HG02759 (cell line): ENCODE measurements around the gene FLAD1.
A peak's percentile ranks its signal among the peaks of the same experiment; 100 is the strongest.

Experiments used
- ATAC-seq: cut with Tn5 transposase; IDR thresholded peaks from one replicate; pipeline ENCODE4 v1.9.1; 2021; ENCODE audit warnings: mild to moderate bottlenecking, moderate library complexity; ENCODE audit not compliant: unreplicated experiment

The FLAD1 gene

DNA sequence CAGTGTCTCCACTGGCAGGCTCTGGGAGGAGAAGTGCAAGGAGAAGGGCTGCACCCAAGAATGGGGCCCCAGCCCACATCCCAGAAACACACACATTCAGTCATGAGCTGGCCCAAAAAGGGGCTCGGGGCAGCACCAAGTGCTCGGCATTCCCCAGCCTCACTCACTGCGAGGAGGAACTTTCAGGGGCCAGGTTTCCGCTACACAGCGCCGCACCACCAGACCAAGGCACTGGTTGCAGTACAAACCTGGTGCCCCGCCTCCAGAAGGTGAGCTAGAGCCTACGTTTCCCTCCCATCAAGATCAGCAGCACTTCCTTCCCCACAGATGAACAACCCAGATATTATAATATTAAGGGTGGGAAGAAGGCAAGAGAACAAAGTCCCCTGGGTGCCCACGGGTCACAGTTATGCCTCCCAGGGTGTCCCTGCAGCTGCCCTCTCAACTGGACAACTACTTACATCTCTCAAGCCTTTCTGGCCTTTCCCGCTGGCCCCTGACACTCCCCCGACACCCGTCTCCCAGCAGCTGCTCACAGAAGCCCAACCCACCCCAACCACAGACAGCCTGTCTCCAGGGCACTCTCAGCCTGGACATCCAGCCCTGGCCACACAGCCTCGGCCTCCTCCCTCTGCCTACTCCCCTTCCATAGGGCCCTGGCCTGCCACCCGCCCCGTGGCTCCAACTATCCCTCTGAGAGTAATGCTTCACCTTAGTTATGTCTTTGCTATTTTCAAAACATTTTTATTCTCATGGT, 31.1 kb upstream of the FLAD1 start:
- ATAC-seq: no peak

DNA sequence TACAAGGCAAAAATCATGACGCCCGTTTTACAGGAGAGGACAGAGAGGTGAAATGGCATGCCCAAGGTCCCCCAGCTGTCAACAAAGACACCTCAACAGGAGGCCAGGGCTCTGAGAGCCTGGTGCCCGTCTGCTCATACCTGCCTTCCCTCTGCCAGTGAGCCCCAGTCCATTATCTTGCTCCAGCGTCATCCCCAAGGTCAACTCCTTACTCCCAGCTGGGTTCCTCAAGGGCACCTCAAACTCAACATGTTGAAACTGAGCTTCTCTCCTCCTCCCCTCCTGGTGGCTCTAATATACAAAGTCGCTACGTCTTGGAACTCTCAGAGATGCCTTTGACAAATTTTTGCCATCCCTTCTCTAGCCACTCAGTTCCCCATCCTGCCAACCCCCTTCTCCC, 30.5 kb upstream of the FLAD1 start:
- no peak for ATAC-seq

DNA sequence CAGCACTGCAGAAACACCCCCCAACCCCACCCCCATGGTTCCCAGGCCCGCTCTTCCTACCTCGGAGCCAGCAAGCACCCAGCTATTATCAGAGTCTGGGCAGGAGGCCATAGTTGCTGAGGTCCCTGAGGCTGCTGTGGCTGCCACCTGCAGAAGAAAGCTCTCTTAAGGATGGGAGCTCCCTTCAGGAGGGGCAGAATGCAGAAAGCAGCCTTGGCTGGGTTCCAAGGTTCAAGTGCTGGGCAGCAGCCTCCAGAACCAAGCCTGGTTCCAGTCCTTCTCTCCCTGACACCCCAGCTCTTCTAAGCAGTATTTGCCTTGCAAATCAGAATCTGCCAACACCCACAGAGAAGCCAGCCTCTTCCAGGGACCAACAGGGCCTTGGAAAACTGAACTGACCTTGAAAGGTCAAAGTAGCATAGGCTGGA, 29.5 kb upstream of the FLAD1 start:
- ATAC-seq: no peak

DNA sequence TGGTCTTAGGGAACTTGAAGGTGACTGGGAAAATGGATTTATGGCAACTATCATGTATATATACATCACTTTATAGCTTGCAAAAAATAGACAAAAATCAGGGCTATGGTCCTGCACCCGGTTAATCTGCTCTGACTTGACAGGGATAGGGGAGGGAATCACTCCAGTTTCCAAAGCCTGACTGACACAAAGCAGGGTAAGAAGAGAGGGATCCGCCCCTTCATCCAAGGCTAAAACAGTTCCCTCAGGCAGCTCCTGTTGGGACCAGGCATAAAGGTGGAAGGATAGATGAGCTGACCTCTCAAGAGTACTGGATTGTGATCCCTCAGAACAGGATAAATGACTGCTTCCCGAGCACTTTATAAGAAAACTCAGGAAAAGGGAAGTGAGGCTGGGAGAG, 28.6 kb upstream of the FLAD1 start:
- no peak for ATAC-seq

DNA sequence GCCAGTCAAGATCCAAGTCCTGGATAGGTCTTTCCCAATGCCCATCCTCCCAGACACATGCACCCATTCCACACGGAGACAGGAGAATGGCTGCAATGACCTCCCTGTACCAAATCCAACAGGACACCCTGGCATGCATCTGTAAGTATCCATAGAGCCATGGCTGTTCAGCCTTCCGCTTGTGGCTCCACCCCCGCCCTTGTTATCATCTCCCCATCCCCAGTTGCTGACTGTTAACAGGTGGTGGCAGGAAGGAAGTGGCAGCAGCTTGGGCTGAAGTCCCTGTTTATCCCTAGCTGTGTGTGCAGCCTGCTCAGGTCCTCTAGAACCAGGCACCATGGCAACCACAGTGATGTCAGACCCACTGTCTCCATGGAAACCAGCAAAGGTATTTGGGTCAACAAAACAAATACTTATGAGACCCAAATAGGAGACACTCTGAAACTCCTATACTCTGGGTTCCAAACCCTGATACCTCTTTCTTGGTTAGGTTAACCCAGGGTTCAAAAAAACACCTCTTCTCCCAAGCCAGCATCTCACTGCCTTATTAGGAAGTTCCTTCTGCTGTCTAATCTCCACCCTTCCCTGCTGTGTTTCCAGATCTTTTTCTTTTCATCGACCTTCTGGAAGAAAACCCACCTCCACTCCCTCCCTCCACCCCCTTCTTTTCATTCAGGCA, 28.0 kb upstream of the FLAD1 start:
- peak; percentile 53 for ATAC-seq

DNA sequence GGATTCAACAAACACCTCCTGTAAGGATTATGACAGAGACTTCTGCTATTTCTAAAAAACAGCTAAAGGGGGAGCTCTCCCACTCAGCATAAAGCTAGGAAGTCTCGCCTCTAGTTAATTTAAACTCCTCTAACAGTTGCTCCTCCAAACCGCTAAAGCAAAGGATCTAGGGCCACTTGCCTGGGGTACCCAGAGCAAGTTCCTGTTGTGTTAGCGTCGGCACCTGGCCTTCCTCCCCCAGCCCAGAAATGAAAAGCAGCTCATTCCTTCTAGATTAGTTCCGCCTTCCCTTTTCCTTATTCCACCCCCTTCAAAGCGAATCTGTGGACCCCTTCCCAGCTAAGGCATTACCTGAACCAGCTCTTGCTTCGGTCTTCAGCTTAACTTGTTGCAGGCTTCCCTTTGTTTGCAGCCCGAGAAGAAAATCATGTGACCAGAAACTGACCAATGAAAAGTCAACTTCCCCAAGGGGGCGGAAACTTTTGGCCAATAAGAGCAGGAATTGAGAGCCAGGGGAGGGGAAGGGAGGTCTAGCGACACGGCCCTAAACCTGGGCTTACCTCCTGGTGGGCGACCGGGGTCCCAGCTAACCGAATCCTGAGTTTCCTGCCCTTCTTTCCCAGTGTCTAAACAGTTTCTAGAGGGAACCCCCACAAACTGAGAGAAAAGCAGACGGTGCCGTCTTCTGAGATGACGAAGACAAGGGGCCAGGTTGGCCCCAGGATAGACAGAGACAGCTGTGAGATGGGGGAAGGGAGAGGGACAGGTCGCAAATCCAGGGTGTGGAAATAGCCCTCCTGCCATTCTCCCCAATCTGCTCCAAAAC, 27.2 kb upstream of the FLAD1 start, which contains the start of gene PBXIP1:
Gene PBXIP1, minus strand, starts transcription at position 382 of the 826 bp plus-strand sequence. CDS start 2,378 bp downstream, outside the sequence.
- peak; percentile 72 for ATAC-seq

DNA sequence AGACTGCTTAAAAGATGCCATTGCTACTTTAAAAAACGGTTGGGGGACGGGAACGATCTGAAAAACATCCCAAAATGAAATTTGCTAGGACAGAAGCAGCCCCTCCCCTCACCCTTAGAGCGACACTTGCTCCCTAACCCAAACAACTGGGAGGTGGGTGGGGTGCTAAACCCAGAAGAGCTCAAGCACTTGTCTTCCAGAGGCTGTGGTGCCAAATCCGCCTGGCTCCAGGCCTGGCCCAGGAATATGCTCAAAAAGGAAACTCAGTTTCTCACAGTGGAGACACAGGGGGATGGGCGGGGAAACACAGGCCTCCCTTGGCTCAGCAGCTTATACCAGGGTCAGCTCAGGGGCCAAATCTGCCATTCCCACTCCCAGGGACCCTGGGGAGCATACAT, 26.6 kb upstream of the FLAD1 start:
- ATAC-seq: no peak

DNA sequence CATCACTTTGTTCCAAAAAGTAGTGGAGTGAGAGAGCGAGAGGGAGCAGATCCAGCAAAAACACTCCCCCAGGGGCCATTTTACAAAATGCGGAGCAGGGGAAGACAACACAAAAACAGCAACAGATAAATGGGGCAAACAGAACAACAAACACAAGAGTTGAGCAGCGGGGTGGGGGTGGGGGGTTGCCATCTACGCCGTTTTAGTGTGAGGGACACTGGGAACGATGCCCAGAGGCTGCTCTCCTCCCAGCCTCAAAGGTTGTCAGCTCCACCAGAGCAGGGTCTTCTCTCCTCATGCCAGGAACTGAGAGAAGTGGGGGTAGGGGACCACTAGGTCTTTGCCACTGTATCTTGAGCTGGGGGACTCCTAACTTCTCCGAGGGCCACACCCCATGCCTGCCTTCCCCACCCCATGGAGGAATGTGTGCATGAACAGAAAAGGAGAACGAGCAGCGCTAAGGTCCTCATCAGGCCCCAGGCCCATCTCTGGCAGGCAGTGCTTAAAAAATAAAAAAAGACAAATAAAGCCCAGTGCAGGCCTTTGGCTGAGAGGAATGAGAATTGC, 26.0 kb upstream of the FLAD1 start:
- no peak for ATAC-seq

DNA sequence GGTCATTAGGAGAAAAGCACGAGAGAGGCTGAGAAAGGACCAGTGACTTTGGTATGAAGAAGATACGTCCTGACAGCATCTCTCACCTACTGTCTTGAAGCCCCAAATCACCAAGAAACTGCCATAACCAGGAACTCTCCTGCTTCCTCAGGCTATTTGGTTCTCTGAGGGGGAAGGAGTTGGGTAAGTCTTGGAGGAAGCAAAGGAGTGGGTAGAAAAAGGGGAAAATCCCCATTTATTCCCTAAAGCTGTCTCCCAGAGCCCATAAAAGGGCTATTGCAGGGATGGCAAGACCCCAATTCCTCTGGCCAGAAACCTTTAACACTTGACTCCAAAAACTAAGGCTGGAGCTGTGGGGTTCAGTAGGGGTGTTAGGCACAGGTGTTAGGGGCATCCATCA, 25.1 kb upstream of the FLAD1 start:
- no peak for ATAC-seq

DNA sequence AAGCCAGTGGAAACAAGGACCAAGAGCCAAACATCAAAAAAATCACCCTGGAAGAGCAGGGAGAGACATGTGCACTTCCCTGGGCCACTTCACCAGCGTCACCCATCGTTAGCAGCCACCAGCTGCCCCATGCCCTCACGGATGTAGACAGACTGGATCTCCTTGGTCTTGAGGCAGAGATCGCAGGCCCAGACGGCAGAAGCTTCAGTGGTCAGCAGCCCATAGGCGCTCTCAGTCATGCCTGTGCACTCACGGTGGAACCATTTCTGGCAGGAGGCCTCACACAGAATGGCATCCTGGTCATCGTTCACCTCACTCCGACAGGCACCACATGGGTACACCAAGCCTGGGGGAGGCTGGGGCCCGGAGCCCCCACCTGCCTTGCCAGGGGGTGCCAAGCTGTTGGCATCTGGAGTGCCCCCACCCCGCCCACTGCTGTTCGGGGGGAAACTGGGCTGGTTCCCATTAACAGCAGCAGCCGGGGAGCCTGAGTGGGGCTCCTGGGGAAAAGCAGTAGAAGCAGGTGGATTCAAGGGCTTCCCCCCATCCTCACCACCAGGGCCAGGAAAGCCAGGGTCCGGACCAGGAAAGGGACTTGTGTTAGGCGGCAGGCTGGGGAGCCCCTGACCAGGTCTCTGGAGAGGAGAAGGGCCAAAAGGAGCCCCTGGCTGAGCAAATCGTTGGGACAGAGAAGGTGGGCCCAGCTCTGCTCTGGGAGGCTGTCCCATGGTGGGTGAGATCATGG, 24.3 kb upstream of the FLAD1 start:
- no peak for ATAC-seq

DNA sequence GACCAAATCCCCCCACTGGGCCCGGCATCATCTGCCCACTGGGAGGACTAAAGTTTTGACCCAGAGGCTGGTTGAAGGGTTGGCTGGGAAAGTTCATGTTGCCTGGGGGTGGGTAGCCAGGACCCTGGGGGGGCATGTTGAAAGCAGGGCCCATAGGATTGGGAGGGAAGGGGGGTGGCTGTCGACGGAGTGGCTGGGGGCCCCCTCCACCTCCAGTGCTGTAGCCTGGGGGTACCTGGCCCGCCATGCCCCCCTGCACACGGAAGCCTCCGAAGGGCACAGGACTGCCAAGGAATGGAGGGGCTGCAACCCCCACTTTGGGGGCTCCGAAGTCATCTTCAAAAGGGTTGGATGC, 23.7 kb upstream of the FLAD1 start:
- ATAC-seq: no peak

DNA sequence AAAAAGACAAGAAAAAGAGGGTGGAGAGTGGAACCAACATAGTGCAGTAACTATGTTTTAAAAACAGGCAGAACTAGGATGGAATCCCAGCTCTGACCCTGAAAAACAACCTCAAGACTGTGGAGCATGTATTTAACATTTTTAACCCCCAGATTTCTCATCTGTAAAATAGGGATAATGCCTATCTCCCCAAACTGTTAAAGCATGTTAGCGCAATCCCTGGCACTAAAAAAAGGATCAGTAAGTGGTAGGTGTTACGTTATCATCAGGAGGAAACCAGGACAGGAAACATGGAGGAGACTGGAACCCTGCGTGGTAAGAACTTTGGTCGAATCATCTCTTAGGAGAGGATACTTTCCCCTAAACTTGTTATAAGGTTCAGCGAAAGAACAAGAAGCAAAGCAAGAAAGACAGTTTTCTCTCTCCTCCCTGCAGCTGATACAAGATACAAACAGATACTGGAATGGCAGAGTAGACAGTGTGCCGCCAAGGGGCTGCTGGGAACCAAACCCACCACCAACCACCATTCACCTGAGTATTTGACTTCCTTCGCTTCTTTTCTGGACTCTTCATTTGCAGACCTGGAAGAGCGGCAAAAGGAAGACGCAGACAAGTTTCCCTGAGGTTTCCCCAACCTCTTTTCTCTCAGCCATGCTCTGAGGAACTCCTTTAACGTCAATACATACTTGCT, 22.6 kb upstream of the FLAD1 start:
- no peak for ATAC-seq

DNA sequence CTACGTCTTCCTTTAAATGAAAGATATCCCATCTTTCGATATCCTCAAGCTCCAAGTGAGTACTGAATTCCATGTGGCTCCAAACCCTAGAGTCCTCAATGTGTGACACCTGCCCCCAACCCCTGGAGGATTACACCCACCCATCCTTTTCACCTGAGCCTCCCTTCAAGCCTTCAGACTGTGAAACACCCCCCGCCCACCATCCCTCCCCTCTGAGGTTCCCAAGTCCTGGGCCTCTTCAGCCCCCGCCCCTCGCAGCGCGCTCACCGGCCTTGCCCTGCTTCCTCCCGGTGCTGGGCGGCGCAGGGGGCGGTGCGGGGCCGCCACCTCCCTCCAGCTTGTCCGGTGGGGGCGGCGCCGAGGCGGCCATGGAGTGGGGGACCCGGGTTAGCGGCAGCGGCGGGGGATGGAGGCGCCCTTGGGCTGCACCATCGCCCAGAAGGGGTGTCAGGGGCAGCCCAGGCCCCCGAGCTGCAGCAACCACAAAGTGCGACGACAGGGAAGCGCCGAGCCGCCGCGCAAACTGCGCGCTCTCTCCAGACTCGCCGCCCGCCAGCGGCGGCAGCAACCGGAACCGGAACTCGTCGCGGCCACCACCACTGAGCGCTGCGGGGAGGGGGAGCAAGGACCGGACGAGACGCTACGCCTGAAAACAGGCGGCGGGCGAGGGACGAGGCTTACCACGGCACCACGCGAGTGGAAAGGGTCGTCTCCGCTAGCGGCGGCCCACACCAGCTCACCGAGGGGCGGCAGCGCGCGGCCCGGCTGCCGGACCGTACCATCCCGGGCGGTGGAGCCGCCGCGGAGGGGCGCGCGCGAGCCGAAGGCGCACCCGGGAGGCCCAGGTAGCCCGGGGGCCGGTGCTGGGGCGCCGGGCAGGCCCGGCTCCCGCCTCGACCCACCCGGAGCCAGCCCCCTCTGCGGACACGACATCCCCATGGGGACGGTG, 21.7 kb upstream of the FLAD1 start, which contains the start of gene PYGO2:
Gene PYGO2, minus strand, starts transcription at position 576 of the 949 bp plus-strand sequence. Its CDS starts 206 bp downstream, at position 370.
- ATAC-seq: peak; percentile 84

DNA sequence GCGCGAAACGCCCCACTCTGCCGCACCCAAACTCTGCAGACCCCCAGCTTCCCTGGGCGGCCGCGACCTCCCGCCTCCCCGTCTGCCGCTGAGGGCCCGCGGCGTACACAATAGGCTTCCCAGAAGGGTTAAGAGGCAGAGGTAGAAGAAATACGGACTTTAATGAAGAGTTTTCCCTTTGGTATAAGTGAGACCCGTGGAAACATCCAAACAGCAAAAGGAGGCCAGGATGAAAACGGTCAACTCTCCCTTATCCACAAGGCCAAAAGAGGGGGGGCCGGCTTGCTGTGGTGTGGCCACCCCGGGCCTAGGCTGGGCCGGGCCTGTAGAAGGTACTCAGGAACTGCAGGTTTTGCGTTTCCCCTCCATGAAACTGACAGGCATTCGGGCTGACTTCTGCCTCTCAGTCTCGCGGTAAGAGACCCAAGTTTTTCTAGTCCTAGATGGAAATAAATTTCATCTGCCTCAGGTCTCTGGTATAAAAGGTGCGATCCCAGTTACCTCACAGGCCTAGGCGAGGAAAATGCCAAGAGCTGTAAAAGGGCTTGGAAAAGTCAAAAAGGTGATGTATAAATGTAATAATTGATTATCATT, 20.9 kb upstream of the FLAD1 start:
- ATAC-seq: peak; percentile 9

DNA sequence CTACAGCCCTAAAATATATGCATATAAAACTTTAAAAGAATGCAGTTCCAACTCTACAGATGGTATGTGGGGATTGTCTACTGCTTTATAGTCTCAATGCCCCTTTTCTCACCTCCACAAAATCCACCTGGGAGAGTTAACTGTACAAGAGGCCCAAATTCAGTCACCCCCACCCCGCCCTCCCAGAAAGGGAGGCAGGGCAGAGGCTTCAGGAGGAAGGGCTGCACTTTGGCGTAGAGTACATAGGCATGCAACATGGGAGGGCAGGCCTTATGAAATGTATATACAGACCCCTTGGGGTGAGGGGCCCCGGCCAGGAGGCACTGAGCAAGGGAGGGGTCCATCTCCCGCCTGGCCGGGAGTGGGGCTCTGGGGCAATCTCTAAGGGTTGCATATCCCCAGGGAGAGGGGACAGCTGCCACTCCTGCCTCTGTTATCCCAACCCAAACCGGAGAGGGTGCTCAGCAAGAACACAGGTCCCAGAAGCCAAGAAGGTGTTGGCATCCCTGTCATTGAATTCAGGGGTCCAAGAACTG, 20.3 kb upstream of the FLAD1 start:
- no peak for ATAC-seq

DNA sequence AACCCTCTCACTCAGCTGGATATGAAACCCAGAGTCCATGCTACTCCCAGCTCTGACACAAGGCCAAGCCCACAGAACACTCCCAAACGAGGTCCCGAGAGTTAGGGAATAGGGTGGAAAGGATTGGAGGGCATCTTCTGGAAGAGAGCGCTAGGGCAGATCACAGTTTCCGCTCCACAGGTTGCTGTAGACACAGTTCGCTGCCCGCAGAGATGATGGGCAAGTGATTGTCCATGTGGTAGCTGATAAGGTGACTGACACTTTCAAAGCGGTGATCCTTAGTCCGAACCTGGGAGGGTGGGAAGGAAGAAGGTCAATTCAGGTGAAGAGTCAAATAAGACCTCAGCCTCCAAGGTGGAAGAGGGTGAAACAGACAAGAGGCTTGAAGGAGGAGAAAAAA, 19.5 kb upstream of the FLAD1 start:
- ATAC-seq: no peak

DNA sequence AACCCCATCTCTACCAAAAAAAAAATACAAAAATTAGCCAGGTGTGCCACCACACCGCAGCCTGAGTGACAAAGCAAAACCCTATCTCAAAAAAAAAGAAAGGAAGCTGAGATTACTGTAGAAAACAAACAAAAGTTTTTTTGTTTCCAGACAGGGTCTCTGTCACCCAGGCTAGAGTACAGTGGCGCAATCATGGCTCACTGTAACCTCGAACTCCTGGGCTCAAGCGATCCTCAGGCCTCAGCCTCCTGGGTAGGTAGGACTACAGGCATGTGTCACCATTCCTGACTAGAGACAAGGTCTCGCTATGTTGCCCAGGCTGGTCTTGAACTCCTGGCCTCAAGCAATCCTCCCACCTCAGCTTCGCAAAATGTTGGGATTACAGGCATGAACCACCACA, 18.8 kb upstream of the FLAD1 start:
- no peak for ATAC-seq

DNA sequence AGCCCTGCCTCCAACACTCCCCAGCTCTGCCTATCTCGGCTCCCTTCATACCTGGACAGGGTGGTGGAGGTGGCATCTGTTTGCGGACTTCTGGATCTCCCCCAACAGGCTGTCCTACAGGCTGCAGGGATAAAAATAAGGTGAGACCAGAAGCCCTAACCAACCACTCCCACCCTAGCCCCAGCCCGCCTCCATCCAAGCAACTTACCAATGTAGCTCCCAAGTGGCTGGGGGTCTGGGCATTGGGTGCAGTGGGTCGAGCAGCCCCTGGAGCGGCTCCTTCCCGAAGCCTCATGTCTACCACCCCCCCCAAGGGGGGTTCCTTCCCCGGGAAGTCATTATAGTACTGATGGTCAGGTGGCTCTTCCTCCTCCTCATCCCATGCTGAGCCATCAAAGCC, 17.0 kb upstream of the FLAD1 start:
- ATAC-seq: no peak
